ENCODE data around the gene KCNH2.

- TF ChIP-seq, protein P1, sequence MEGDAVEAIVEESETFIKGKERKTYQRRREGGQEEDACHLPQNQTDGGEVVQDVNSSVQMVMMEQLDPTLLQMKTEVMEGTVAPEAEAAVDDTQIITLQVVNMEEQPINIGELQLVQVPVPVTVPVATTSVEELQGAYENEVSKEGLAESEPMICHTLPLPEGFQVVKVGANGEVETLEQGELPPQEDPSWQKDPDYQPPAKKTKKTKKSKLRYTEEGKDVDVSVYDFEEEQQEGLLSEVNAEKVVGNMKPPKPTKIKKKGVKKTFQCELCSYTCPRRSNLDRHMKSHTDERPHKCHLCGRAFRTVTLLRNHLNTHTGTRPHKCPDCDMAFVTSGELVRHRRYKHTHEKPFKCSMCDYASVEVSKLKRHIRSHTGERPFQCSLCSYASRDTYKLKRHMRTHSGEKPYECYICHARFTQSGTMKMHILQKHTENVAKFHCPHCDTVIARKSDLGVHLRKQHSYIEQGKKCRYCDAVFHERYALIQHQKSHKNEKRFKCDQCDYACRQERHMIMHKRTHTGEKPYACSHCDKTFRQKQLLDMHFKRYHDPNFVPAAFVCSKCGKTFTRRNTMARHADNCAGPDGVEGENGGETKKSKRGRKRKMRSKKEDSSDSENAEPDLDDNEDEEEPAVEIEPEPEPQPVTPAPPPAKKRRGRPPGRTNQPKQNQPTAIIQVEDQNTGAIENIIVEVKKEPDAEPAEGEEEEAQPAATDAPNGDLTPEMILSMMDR (conservative IDR thresholded peaks at IDR 0.05; ENCODE audit: low read depth in 2 of 2), result no peak
- TF ChIP-seq POLR2AphosphoS5 (IDR thresholded peaks at IDR 0.05; ENCODE audit: low read depth), result no peak
- TF ChIP-seq REST (IDR thresholded peaks at IDR 0.05; ENCODE audit: unreplicated experiment), result no peak
- TF ChIP-seq EZH2 (IDR thresholded peaks at IDR 0.05; ENCODE audit: low read depth, unreplicated experiment), result no peak
- no peak for TF ChIP-seq ZNF114 (CRISPR knock-in tag; IDR thresholded peaks at IDR 0.05)
Measured at GRCh38 chr7:150926066-150926465, 52.1 kb downstream of the KCNH2 start.

Data from GM23338 (cell line).